Kidney epithelial cell (primary cell): ENCODE data around the gene BACE1-AS. TPM values are rescaled to one million over a fixed set of nuclear protein-coding genes. Genes with fewer than 3 reads are reported as not detected.

Experiments used
- DNase-seq: peaks from one replicate; pipeline ENCODE4 v3.0.0-alpha.2; 2010; ENCODE audit warnings: low read depth
- H3K27me3 ChIP-seq: 2 replicates; pipeline ENCODE4 v1.6.0; 2011; ENCODE audit warnings: low read length; ENCODE audit not compliant: control insufficient read depth, insufficient read depth
- H3K36me3 ChIP-seq: 2 replicates; pipeline ENCODE4 v1.5.1; 2011; ENCODE audit warnings: low read length; ENCODE audit not compliant: control insufficient read depth, insufficient read depth
- H3K4me3 ChIP-seq: 2 replicates; pipeline ENCODE4 v1.5.1; 2011; ENCODE audit warnings: low read depth, mild to moderate bottlenecking, control low read depth, low read length
- CTCF ChIP-seq: IDR thresholded peaks from 2 replicates; pipeline ENCODE4 v1.5.1; 2011; ENCODE audit warnings: mild to moderate bottlenecking, moderate library complexity, low read length, control low read depth, inconsistent platforms; ENCODE audit not compliant: insufficient read depth, poor library complexity, severe bottlenecking
- total RNA-seq: library from RNA; depleted of rRNA; stranded (reverse); fragments of >200 nt; gene quantifications from 2 replicates; pipeline ENCODE4 v1.2.3, GENCODE V29; 2015

The BACE1-AS gene
- total RNA-seq, 1 donor from 2014 or later: 4.9 TPM

DNA sequence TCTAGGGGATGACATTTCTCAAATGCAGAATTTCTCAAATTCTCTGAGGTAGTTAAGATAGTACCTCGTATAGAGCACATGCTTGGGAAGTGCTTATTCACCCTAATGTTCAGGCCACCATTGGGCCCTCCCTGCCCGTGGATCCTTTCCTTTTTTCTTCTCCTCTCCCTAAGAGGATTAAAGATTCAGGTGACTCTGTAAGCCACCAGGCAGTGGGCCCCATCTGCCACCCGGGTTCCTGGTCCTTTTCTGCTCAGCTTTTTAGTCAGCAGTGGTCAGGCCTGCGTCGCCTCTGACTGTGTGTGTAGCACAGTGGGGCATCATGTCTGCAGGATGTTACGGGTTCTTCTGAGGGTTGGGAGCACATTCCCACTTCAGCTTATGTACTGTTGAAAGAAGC, 43.8 kb downstream of the BACE1-AS start:
- H3K4me3 ChIP-seq: no peak overlapping the region
- H3K27me3 ChIP-seq: no peaks in the 10 kb centered on the region
- H3K36me3 ChIP-seq: no peaks in the 10 kb centered on the region
- TF ChIP-seq CTCF: no peak
- no peak for DNase-seq

- Histone ChIP-seq H3K36me3 (no peaks in the 10 kb centered on the region), H3K4me3 (no peak overlapping the region), H3K27me3 (no peaks in the 10 kb centered on the region)
- DNase-seq: no peak
- no peak for TF ChIP-seq CTCF
Observed at GRCh38 chr11:117335399-117335798, 44.3 kb downstream of the BACE1-AS start.

DNA sequence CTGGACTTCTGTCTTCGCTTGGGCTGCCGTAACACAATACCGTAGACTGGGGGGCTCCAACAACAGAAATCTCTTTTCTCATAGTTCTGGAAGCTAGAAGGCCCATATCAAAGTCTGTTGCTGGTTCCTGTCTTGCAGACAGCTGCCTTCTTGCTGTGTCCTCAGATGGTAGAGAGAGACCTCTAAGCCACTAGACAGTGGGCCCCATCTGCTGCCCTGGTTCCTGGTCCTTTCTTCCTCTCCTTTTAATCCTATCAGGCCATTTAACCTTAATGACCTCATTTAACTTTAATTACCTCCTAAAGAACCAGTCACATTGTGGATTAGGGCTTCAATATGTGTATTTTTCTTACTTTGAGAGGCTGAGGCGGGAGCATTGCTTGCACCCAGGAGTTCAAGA, 45.9 kb downstream of the BACE1-AS start:
- Histone ChIP-seq H3K27me3 (no peaks in the 10 kb centered on the region), H3K36me3 (no peaks in the 10 kb centered on the region), H3K4me3 (no peak overlapping the region)
- TF ChIP-seq CTCF: no peak
- DNase-seq: no peak

Other genes with a start within 250 kb of the BACE1-AS start
- 12.9 and 16.5 TPM in 2 replicates for gene SIK3, start 192.9 kb upstream of the BACE1-AS start, total RNA-seq
- gene PAFAH1B2, start 147.1 kb upstream of the BACE1-AS start, total RNA-seq: 104 and 116 TPM in 2 replicates
- gene SIDT2, start 112.6 kb upstream of the BACE1-AS start, total RNA-seq: 12.9 and 14.6 TPM in 2 replicates
- 1,785 and 1,816 TPM in 2 replicates for gene TAGLN, start 92.0 kb upstream of the BACE1-AS start, total RNA-seq
- 38.3 and 51.8 TPM in 2 replicates for gene PCSK7, start 59.3 kb upstream of the BACE1-AS start, total RNA-seq
- gene RNF214, start 58.7 kb upstream of the BACE1-AS start, total RNA-seq: 11.7 and 14.0 TPM in 2 replicates
- 13.6 and 17.2 TPM in 2 replicates for gene BACE1, start 24.9 kb downstream of the BACE1-AS start, total RNA-seq
- 27.5 and 28.8 TPM in 2 replicates for gene CEP164, start 36.5 kb downstream of the BACE1-AS start, total RNA-seq